SKM-1 (cell line): ENCODE data around the gene SPEN.
"Not testable (repeated sequence)": the region's sequence is repeated elsewhere in the genome, so short reads cannot be mapped to it uniquely, and the experiment has no call there.

Experiments used
- DNase-seq: peaks from one replicate; lab custom pipeline; 2025; ENCODE audit not compliant: unreplicated experiment; lab: John Stamatoyannopoulos, UW

The SPEN gene, protein sequence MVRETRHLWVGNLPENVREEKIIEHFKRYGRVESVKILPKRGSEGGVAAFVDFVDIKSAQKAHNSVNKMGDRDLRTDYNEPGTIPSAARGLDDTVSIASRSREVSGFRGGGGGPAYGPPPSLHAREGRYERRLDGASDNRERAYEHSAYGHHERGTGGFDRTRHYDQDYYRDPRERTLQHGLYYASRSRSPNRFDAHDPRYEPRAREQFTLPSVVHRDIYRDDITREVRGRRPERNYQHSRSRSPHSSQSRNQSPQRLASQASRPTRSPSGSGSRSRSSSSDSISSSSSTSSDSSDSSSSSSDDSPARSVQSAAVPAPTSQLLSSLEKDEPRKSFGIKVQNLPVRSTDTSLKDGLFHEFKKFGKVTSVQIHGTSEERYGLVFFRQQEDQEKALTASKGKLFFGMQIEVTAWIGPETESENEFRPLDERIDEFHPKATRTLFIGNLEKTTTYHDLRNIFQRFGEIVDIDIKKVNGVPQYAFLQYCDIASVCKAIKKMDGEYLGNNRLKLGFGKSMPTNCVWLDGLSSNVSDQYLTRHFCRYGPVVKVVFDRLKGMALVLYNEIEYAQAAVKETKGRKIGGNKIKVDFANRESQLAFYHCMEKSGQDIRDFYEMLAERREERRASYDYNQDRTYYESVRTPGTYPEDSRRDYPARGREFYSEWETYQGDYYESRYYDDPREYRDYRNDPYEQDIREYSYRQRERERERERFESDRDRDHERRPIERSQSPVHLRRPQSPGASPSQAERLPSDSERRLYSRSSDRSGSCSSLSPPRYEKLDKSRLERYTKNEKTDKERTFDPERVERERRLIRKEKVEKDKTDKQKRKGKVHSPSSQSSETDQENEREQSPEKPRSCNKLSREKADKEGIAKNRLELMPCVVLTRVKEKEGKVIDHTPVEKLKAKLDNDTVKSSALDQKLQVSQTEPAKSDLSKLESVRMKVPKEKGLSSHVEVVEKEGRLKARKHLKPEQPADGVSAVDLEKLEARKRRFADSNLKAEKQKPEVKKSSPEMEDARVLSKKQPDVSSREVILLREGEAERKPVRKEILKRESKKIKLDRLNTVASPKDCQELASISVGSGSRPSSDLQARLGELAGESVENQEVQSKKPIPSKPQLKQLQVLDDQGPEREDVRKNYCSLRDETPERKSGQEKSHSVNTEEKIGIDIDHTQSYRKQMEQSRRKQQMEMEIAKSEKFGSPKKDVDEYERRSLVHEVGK (N-terminal part only)

DNA sequence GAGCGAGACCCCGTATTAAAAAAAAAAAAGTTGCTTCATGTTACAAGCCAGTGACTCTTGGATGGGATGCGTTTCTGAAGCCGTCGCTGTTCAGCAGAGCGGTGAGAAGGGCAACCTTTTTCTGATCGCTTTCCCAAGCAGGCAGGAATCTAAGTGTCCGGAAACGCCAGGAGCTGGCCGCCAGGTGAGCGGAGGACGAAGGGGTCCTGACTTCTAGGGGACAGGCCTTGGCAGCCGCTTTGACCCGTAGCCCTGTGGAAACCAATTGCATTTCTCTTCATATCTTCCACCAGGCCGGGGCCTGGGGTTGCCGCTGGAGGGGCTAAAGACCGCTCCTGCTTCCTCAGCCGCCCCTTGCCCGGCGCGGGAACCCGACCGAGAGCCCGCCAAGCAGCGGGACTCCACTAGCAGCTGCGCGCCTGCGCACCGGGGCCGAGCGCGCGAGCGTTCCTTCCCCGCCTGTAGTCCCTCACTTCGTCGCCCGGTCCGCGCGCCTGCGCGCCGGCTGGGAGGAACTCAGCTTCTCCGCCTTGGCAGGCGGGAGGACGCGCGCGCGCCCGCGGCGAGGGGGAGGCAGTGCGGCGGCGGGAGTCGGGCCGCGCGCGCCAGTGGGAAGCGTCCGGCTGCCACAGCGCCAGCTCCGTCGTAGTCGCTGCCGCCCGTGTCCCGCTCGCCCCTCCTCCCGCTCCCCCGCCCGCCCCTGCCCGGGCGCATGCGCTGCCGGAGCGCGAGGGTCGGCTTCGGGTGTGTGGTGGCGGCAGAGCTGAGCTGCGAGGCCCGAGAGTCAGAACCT is at the start of gene SPEN:
TSS of gene SPEN (plus strand) at position 608 of the 793 bp plus-strand sequence. CDS start 361 bp downstream, outside the sequence.
- DNase-seq: peak; percentile 90

DNA sequence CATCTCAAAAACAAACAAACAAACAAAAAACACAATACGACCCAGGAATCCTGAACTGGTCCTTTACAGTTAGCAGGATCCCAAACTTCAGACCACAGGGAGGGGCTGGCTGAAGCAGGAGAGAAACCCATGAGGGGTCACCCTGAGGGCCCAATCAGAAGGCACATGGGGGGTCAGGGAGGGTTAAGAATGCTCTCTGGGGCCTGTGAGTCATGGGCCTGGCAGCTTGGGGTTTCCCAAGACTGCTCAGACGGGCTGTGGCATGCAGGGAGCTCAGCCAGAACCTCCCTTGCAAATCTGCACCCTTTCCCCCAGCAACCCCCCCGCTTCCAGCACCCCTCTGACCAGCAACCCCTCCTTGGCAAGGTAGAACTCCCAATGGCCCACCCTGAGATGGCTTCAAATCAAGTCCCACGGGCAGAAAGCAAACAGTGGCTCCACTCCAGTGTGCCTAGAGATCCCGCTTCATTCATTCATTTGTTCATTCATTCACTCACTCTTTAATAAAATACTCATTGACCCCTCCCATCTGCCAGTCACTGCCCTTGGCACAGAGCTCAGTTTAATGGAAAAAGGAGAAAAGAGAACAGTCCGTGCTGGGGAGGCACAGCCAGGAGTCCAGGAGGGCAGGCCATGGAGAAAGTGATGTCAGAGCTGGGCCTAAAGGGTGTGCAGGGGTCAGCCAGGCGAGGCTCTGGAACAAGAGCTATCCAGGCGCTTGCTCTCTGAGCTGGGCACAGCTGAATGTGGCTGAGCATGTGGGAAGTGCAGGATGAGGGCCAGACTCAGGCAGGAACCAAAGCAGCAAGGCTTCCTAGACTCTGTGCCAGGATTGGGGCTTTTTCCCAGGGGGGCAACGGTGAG is 48.3 kb upstream of the SPEN start:
- no peak for DNase-seq

DNA sequence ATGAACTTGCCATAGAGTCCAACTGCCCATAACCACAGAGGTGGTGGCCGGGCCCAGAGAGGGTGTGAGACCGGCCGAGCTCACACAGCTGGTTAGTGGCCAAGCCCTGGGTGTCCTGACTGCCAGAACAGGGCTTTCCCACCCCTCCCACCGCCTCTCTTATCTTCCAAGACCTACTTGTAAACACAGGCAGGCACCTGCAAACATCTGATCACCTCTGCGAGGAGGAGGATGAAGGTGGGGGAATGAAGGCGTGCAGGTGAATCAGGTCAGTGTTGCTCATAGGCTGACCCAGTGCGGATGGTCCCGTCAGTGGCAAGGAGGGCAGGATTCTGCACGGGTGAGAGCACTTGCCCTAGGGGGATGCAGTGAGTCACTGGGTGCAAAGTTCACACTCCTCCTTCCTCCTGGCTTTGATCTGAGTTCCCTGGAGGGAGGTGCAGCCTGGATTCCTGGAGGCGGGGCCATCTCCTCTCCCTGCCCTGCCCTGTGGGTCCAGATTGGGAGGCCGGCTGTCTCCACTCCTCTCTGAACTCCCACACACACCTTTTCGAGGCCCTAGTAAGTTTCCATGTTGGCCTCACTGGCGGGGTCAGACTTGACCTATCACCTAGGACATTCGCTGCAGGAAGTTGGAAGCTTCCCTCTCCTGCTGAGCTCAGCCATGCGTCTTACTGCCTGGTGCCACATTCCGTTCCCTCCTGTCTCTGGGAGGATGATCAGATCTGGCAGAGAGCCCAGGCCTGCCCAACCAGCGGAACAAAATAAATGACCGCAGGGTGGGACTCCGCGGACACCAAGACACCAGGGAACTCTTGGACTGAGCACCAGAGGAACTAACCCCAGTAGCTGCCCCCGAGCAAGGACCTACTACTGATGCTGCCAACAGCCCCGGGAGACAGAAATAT is 47.3 kb upstream of the SPEN start:
- no peak for DNase-seq

DNA sequence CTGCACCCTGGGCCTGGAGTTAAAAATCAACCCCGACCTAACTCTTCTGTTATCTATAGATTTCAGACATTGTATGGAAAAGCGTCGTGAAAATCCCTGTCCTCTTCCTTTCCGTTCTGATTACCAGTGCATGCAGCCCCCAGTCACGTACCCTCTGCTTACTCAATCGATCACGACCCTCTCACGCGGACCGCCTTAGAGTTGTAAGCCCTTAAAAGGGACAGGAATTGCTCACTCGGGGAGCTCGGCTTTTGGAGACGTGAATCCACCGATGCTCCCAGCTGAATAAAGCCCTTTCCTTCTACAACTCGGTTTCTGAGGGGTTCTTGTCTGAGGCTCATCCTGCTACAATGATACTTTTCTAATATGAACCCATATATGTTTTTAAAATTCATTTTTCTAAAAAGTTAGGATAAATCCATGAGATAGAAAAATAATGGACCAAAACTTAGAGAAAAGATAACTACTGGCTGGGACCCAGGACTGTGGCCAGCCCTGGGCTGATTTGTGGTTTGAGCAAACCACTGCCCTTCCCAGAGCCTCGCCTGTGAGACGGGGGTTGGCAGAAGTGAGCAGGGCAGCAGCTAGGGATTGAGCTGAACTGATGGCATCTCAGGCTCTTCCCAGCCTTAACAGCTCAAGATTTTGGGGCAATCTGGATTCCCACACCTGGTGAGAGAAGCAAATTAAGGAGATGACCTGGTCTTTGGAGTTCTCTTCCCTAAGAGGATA is 45.1 kb upstream of the SPEN start:
- DNase-seq: no peak

DNA sequence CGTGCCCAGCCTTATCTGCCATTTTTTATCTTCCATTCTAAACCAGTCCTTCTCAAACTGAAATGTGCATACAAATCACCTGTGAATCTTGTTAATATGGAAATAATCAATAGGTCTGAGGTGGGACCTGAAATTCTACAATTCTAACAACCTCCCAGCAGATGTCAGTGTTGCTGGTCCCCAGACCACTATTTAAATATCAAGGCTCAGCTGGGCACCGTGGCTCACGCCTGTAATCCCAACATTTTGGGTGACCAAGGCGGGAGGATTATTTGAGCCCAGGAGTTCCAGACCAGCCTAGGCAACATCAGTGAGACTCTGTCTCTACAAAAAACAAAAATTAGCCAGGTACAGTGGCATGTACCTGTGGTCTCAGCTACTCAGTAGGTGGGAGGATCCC is 44.1 kb upstream of the SPEN start:
- DNase-seq: peak; percentile 10

DNA sequence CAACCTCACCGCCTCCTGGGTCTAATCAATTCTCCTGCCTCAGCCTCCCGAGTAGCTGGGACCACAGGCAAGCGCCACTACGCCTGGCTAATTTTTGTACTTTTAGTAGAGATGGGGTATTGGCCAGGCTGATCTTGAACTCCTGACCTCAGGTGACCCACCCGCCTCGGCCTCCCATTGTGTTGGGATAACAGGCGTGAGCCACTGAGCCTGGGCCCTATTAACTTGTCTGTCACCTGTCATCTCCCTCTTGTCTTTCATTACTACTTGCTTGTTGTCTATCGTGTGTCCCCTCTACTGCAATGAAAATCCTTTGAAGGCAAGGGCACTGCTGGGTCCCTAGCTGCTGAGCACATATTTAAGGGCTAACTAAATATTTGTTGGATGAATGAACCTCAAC is 43.4 kb upstream of the SPEN start:
- no peak for DNase-seq

DNA sequence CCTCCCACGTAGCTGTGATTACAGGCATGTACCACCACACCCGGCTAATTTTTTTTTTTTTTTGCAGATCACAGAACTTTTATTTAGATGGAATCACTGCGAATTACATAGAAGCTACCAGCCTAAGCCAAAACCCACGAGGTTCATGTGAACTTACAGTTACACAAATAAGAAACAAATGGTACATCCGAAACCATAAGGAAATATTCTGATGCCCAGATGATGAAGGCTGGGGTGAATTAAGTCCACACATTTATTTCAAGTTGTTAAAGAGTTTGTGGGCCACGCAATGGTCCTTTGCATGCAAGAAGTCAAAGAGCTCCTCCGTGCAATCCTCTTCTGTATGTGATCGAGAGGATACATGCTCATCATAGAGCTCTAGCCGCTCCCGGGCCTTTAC is 40.4 kb upstream of the SPEN start:
- DNase-seq: no peak

DNA sequence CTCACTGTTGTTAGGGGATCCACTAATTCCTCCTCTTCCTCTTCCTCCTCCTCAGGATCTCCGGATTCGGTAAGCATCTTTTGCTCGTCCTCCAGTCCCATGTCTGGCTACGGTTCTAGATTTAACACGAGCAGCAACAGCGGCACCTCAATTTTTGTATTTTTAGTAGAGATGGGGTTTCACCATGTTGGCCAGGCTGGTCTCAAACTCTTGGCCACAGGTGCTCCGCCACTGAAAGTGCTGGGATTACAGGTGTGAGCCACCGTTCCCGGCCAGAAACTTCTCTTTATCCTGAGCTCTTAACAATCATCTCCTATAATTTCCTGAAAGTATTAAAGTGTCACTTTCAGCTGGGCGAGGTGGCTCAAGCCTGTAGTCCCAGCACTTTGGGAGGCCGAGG is 40.0 kb upstream of the SPEN start, which contains the start of gene UQCRHL:
TSS of gene UQCRHL (minus strand) at position 101 of the 400 bp plus-strand sequence. CDS start at position 101, 0 bp downstream.
- not testable (repeated sequence) for DNase-seq

DNA sequence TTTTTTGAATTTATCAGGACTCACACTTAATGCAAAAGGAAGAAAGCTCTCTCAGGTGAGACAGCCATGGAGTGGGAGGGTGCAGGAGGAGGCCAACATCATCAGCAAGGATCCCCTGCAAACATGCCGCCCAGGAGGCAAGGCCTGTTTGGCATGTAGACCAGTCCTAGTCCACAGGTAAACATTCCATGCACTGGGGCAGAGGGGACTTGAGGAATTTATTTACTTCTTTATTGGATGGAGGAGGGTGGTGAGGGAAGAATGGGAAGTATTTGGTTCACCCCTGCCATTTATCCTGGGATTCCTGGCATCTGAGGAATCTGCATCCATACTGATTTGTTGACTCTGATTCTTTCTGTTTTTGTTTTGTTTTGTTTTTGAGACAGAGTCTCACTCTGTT is 38.6 kb upstream of the SPEN start:
- no peak for DNase-seq

DNA sequence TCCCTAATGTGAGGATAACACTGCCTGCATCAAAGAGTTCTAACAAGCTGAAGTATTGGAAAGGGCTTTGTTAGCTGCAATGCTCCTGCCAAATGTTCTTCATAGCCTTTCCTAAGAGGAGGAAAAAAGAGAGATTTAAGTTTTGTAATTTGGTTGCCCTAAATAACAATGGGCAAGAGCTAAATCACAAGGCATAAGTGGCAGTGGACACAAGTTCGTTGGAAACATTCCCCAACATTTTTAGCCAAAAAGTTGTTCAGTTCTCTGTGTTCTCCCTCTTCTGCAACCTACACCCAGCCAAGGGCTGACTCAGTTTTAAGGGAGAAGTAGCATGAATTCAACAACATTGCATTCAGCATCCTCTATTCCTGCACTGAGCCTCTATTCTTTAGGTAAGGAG is 37.4 kb upstream of the SPEN start:
- no peak for DNase-seq

DNA sequence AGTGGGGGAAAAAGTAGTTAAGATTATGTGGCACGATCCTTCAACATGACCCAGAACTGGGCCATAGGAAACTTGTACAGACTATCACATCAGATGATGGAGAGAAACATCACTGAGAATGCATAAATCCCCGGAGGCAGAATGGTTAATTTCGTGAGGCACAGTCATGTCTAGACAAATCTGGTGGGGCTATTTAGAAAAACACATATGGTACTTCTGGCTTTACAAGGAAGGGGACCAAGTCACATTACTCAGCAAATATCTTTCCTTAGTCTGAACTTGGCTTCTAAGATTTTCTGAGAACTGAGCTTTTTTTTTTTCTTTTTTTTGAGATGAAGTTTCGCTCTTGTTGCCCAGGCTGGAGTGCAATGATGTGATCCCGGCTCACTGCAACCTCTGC is 30.8 kb upstream of the SPEN start:
- no peak for DNase-seq

DNA sequence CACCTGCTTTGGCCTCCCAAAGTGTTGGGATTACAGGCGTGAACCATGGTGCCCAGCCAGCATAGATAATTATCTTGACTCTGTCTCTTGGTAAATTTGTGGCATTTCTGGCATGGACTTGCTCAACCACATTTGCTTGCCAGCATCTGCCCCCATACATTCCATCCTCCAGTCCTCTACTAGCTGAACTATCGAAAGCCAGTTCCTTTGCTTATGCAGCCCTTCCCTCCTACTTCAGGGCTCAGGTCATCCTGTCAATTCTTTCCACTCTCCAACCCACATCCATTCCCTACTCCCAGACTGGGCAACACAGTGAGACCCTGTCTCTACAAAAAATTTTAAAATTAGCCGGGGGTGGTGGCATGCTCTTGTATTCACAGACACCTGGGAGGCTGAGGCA is 27.0 kb upstream of the SPEN start:
- DNase-seq: no peak

DNA sequence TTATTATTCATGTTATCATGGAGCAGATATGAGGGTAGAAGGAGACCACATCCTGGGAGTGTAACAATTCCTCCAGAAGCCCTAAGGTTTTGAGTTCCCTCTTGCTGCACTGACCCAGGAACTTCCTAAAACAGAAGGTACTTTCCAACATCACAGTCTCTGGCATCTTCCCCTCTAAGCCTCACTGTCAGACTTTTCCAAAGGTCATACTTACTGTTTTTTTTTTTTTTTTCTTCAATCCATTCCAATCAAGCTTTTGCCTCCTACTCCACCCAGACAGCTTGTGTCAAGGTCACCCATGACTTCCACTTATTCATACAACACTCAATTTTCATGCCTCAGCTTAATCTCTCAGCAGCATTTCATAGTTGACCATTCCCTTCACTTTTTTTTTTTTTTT is 21.7 kb upstream of the SPEN start:
- DNase-seq: no peak

DNA sequence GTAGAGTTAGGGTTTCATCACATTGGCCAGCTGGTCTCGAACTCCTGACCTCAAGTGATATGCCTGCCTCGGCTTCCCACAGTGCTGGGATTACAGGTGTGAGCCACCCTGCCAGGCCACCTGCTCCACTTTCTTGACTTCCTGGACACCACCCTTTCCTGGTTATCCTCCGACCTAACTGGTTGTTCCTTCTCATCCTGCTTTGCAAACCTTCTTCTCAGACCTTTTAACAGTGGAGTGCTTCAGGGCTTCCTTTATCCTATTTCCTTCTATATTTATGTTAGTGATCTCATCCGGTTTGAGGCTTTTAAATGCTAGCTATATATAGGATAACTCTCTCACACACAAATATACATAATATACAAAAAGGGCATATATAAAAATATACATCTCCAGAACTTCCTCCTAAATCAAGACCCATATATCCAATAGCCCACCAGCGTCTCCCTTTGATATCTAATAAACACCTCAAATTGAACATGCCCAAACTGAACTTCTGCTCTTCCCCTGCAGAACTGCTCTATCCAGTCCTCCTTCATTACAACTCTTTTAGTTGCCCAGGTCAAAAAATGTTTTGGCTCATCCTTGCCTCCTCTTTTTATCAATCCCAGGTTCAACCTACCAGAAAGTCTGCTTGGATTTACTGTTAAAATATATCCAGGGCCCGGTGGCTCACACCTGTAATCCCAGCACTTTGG is 20.5 kb upstream of the SPEN start:
- no peak for DNase-seq

DNA sequence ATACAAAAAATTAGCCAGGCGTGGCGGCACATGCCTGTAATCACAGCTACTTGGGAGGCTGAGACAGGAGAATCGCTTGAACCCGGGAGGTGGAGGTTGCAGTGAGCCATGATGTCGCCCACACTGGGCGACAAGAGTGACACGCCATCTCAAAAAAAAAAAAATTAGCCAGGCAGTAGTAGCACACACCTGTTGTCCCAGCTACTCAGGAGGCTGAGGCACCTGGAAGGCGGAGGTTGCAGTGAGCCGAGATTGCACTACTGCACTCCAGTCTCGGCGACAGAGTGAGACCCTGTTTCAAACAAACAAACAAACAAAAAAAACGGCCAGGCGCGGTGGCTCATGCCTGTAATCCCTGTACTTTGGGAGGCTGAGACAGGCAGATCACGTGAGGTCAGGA is 19.9 kb upstream of the SPEN start:
- DNase-seq: not testable (repeated sequence)

DNA sequence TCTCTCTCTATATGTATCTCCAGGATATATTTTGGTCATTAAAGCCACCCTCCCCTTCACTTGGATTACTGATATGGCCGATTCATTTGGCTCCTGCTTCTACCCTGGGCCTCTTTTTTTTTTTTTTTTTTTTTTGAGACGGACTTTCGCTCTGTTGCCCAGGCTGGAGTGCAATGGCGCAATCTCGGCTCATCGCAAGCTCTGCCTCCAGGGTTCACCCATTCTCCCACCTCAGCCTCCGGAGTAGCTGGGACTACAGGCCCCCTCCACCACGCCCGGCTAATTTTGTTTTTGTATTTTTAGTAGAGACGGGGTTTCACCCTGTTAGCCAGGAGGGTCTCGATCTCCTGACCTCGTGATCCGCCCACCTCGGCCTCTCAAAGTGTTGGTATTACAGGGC is 18.6 kb upstream of the SPEN start:
- not testable (repeated sequence) for DNase-seq

DNA sequence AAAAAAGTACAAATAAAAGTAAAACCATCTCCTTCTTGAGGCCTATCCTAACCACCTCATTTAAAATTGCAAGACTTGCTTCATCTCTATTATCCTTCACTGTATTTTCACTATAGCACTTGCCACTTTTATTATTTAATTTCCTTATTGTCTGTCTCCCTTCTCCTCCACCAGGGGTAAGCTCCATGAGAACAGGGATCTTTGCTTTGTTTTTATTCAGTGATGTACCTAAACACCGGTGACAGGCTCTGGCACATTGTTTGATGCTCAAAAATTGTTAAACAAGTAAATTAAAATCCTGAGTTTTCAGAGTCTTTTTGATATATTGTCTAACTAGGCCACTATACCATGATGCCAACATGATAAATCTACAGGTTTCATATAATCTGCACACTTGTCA is 17.2 kb upstream of the SPEN start:
- no peak for DNase-seq
